Measurements from ENCODE around the gene CNPY1.

GRCh38 chr7:155533120-155533826 lies 13.1 kb downstream of the CNPY1 start:
- TF ChIP-seq CTCF (IDR thresholded peaks at IDR 0.05) (no peak), EP300 (IDR thresholded peaks at IDR 0.05; ENCODE audit: low read depth) (no peak), POLR2A (IDR thresholded peaks at IDR 0.05) (no peak)
